Measurements from ENCODE around the gene EPHB3.
A peak's percentile ranks its signal among the peaks of the same experiment; 100 is the strongest.

Gene EPHB3

DNA sequence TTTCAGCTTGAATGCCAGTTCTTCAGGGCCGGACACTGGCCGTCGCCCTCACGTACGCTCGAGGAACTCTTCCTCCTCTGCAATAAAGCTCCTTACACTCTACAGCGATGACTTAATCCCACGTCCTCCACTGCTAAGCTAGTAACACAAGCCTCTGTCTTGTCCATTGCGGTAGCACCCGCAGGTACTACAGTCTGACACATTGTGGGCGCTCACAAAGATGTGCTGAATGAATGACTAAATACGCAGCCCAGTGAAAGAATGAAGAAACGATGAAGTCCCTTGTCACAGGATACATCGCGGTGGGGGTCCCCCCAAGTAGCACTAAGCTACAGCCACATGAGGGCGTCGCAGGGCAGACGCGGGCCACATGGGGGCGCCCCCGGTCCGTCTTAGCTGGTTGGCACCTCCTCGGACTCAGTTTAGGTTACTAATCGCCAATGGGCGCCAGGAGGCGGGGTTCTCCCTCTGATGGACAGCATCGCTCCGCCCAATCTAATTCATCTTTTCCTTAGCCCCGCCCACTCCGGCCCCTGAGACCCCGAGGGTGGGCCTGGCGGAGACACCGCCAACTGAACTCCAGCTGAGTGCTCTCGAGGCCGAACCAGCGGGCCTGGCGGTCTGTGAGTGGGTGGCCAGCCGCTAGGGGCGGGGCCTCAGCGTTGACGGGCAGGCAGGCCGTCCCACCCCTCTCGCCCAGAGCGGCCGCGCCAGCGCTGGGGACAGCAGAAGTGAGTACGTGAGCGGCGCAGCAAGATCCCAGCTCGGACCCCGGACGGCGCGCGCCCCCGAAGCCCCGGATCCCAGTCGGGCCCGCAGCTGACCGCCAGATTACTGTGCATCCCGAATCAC, at the start of gene EPHB3:
Gene EPHB3, plus strand, starts transcription at position 725 of the 852 bp plus-strand sequence. CDS start 451 bp downstream, outside the sequence.
- peak; percentile 91 for DNase-seq

- no peak for DNase-seq
These were observed 49.0 kb upstream of the EPHB3 start for GRCh38 chr3:184512621-184513020.

DNA sequence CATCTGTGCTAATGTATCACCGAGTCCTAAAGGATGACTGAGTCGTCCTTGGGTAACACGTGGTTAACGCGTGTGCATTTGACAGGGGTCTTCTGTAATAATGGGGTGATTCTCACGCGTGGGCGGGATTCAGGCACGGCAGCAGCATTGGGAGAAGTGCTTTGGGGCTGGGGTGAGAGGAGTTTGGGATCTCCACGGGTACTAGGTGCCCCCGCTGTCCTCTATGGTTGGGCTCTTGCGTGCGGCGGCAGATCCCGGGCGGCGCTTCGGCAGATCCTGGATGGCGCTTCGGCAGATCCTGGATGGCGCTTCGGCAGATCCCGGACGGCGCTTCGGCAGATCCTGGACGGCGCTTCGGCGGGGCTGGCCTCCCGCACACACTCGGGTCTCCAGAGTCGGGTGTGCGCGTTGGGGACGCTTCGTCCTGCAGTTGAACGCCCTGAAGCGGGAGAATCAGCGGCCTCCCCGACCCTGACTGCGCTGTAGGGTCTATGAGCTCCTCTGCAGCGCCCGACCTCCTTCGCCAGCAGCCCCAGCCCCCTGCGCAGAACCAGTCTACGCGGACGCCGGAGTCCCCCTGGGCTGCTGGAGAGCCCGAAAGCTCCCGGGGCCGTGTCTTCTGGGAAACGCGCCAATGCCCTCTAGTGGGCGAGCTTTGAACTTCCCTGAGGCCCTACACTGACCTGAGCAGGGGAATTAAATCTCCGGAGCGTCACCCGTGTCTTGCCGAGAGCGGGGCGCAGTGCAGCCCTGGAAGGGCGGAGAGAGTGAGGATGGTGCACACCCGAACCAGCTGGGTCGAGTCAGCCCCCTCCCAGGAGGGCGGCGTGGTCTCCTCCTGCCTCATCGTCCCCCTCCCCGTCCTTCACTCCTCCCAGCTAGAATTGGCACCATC, 48.1 kb upstream of the EPHB3 start:
- DNase-seq = peak; percentile 81

- DNase-seq = no peak
These were observed 47.5 kb upstream of the EPHB3 start for GRCh38 chr3:184514171-184514490.

- DNase-seq = no peak
These were observed 37.6 kb upstream of the EPHB3 start for GRCh38 chr3:184523825-184524615.

GRCh38 chr3:184524981-184525336, 36.6 kb upstream of the EPHB3 start:
- peak; percentile 31 for DNase-seq

- no peak for DNase-seq
These were observed 36.1 kb upstream of the EPHB3 start for GRCh38 chr3:184525337-184526087.

DNA sequence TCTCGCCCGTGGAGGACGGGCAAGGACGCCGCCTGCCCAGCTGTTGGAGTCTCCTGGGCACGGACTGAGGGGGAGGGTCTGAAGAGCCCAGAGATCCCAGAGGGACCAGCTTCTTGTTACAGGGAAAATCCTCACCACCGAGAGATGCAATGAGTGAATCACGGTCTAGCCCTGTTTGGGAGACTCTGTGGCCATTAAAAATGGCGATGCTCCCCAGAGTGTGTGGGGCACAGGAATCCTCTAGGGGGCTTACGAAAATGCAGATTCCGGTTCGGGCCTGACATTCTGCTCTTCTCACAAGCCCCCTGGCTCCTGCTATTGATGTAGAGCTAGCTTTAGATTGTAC, 35.5 kb upstream of the EPHB3 start:
- DNase-seq = no peak

- no peak for DNase-seq
These were observed 29.8 kb upstream of the EPHB3 start for GRCh38 chr3:184531626-184532280.

DNA sequence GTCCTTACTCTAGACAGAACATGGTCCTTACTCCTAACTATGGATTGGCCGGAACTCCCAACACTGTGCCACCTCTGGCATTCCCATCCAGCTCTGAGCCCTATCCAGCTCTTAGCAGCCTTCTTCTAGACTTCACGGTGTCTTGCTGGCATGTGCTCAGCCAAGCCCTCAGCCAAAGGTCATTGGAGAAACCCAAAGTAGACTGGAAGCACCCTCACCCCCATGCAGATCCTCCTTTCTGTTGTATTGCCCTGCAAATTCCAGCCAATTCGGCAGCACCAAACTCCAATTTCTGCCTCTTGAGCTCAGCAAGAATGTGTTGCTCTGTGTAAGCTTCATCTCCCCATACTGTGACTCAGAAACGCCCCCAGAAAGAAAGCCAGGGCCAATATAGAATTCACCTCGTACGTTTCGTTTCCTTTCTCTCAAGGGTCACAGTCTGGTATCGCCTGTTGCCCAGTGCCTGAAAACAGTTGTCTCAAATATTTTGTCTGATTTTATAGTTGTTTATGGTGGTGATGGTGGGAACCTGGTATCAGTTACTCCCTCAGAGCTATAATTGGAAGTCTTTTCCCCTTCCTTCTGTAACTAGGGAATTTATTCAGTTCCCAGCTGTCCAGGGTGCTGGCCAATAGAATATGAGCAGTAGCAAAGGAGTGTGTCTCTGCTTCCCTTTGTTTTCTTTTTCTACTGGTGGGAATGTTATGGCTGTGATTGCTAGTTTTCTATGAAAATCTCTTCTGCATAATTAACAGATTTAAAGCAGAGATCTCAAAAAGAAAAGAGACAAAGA, 28.4 kb upstream of the EPHB3 start:
- no peak for DNase-seq

- no peak for DNase-seq
These were observed 23.5 kb upstream of the EPHB3 start for GRCh38 chr3:184537885-184538665.

DNA sequence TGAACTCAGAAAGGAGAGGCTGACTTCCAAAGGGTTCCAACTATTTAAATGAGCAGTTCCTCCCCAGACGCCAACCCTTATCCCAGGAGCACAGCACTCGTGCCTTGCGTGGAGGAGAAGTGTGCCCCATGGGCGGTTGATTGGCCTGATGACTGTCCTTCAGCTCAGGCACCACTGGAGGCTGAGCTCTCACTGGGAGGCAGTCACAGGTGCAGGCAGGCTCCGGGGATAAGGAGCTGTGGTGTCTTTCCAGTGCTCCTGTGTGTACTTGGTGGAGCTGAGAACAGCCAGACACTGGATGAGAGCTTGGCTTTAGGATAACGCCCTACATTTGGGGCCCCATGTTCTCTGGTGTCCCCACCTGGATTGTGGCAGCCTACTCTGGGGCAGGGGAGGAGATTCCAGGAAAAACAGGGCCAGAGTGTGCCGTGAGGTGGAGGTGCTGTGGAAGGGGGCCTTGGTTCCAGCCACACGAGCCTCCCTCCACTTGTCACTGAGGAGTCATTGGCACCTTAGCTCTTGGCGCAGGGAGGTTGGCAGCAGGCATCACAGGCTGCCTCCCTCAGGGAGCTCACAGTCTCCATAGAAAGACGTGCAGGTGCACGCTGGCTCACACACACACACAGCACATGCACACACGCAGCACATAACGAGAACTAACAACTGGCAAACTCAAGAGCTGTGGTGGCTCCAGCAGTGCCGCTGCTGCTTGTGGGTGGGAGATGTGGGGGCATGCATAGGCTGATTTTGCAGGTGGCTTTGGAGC, 22.7 kb upstream of the EPHB3 start:
- no peak for DNase-seq

GRCh38 chr3:184539801-184540435, 21.7 kb upstream of the EPHB3 start:
- DNase-seq = no peak

GRCh38 chr3:184540777-184541681, 20.6 kb upstream of the EPHB3 start:
- peak; percentile 75 for DNase-seq

DNA sequence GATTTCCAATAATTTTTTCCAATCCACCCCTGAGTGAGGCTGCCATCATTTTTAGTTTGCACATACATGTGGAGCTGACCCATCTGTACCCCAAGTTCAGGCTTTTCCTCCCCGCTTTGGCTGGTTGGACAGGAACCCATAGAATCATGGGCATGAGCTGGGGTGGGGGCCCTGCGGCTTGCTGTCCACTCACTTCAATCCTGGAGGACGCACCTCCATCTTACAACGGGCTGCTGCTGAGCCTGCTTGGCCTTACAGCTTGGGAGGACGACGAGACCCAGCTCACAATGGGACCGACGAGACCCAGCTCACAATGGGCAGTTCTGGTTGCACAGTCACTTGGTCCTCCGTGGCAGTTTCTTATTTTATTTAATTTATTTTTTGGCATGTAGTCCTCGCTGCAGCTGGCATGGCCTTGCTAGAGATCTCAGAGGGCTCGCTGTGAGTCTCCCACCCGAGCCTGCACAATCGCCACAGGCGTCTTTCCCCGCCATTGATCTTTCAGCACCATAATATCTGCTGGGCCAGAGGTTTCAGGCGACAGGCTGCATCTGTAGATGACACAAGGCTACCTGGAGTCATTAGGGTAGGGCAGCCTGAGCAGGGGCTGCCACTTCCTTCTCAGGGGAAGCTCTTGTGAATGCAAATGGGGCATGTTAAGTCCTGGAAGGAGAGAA, 19.6 kb upstream of the EPHB3 start:
- no peak for DNase-seq

GRCh38 chr3:184542577-184542976, 19.0 kb upstream of the EPHB3 start:
- DNase-seq = no peak

GRCh38 chr3:184543256-184543655, 18.3 kb upstream of the EPHB3 start:
- DNase-seq = no peak

Data from CD4-positive, alpha-beta T cell treated with Interleukin-17A for 1 hour (primary cell).